SK-N-SH (cell line): ENCODE measurements around the gene CLEC18B. TPM values are rescaled to one million over a fixed set of nuclear protein-coding genes. Genes with fewer than 3 reads are reported as not detected.

Experiments
- CTCF ChIA-PET: fragments of 300-600, 350-600 bp; formaldehyde crosslinking; extraction: SDS; loops from one replicate; lab custom pipeline; 2021; lab: Yijun Ruan, JAX
- POLR2A ChIA-PET: fragments of 350-600 bp; sonication (Branson Sonifier 250); formaldehyde crosslinking; extraction: SDS; loops from one replicate; lab custom pipeline; 2020; ENCODE audit warnings: antibody characterized with exemption, inconsistent platforms; lab: Yijun Ruan, JAX
- DNase-seq: peaks from one replicate; pipeline ENCODE4 v3.0.0; 2012
- H2AFZ ChIP-seq: fragments of 200-600 bp; sonication (generic); 2 replicates; pipeline ENCODE4 v1.8.1; 2016; ENCODE audit warnings: antibody characterized with exemption, mild to moderate bottlenecking, low read depth
- H3F3A ChIP-seq: fragments of 200-600 bp; sonication (generic); replicated peaks from 2 replicates; pipeline ENCODE3; 2016; ENCODE audit warnings: antibody characterized with exemption, mild to moderate bottlenecking; ENCODE audit not compliant: insufficient read depth
- H3K27ac ChIP-seq, 2 experiments: fragments of 200-500 bp in 1 of 2; fragments of 200-600 bp in 1 of 2; sonication (Bioruptor generic) in 1 of 2; sonication (generic), shearing (Covaris generic) in 1 of 2; 2 replicates each; pipeline versions ENCODE4 v1.5.1 to v1.6.1; 2014 to 2016; ENCODE audit warnings: low read depth in 2 of 2, inconsistent platforms in 1 of 2, low read length in 1 of 2, mild to moderate bottlenecking in 1 of 2, mixed read lengths in 1 of 2
- H3K27me3 ChIP-seq: fragments of 200-600 bp; sonication (generic), shearing (Covaris generic); 2 replicates; pipeline ENCODE4 v1.6.1; 2016; ENCODE audit warnings: mixed run types; ENCODE audit not compliant: insufficient read depth
- H3K36me3 ChIP-seq, 2 experiments: fragments of 200-500 bp in 1 of 2; fragments of 200-600 bp in 1 of 2; sonication (Bioruptor generic) in 1 of 2; sonication (generic) in 1 of 2; replicated peaks in 1 of 2; 2 replicates each; pipeline versions ENCODE3 to v1.5.1; 2014 to 2016; ENCODE audit warnings: low read length in 1 of 2, mild to moderate bottlenecking in 1 of 2; ENCODE audit not compliant: insufficient read depth in 2 of 2, control insufficient read depth in 1 of 2
- H3K4me1 ChIP-seq, 2 experiments: fragments of 200-500 bp in 1 of 2; fragments of 200-600 bp in 1 of 2; sonication (Bioruptor generic) in 1 of 2; sonication (generic), shearing (Covaris generic) in 1 of 2; 2 replicates each; pipeline versions ENCODE4 v1.5.1 to v1.6.1; 2014 to 2016; ENCODE audit warnings: low read depth in 1 of 2, low read length in 1 of 2, mixed run types in 1 of 2; ENCODE audit not compliant: insufficient read depth in 2 of 2, control insufficient read depth in 1 of 2
- H3K4me2 ChIP-seq: fragments of 200-600 bp; sonication (generic), shearing (Covaris generic); 2 replicates; pipeline ENCODE4 v1.6.1; 2017; ENCODE audit warnings: mixed run types
- H3K4me3 ChIP-seq, 2 experiments: fragments of 200-500 bp in 1 of 2; fragments of 200-600 bp in 1 of 2; sonication (Bioruptor generic) in 1 of 2; sonication (generic), shearing (Covaris generic) in 1 of 2; 2 replicates each; pipeline versions ENCODE4 v1.5.1 to v1.8.1; 2014 to 2016; ENCODE audit warnings: low read depth in 2 of 2, inconsistent platforms in 1 of 2, low read length in 1 of 2, mild to moderate bottlenecking in 1 of 2, mixed read lengths in 1 of 2, moderate library complexity in 1 of 2
- H3K79me2 ChIP-seq: fragments of 200-600 bp; sonication (generic); 2 replicates; pipeline ENCODE4 v1.8.1; 2017; ENCODE audit warnings: mild to moderate bottlenecking; ENCODE audit not compliant: insufficient read depth
- H3K9ac ChIP-seq: fragments of 200-600 bp; sonication (generic); 2 replicates; pipeline ENCODE4 v1.6.1; 2017; ENCODE audit warnings: mixed run types
- H3K9me2 ChIP-seq: fragments of 200-600 bp; sonication (generic); 2 replicates; pipeline ENCODE4 v1.6.1; 2017; ENCODE audit warnings: mixed run types
- H3K9me3 ChIP-seq: fragments of 200-600 bp; sonication (generic); 2 replicates; pipeline ENCODE4 v1.6.1; 2017; ENCODE audit warnings: mixed run types, mild to moderate bottlenecking, moderate library complexity
- H4K20me1 ChIP-seq: fragments of 200-600 bp; sonication (generic); 2 replicates; pipeline ENCODE4 v1.6.1; 2017; ENCODE audit warnings: mild to moderate bottlenecking, mixed run types; ENCODE audit not compliant: insufficient read depth
- CHD2 ChIP-seq: fragments of 150-350 bp; IDR thresholded peaks from 2 replicates; pipeline ENCODE4 v1.6.1; 2018; ENCODE audit warnings: low read length; ENCODE audit not compliant: partially characterized antibody
- ELF1 ChIP-seq: IDR thresholded peaks from 2 replicates; pipeline ENCODE4 v1.4.0; 2012
- EP300 ChIP-seq, 2 experiments: IDR thresholded peaks; 2 replicates each; pipeline versions ENCODE4 v1.4.0 to v1.6.1; 2012; ENCODE audit warnings: borderline replicate concordance in 1 of 2, low read depth in 1 of 2, low read length in 1 of 2
- FOSL2 ChIP-seq: IDR thresholded peaks from 2 replicates; pipeline ENCODE4 v1.4.0; 2012; ENCODE audit warnings: low read depth, mild to moderate bottlenecking, moderate library complexity, borderline replicate concordance
- FOXM1 ChIP-seq: IDR thresholded peaks from 2 replicates; pipeline ENCODE4 v1.4.0; 2012; ENCODE audit warnings: low read depth, mild to moderate bottlenecking
- GABPA ChIP-seq: IDR thresholded peaks from 2 replicates; pipeline ENCODE4 v1.4.0; 2012; ENCODE audit warnings: low read depth, mild to moderate bottlenecking
- GATA2 ChIP-seq: sonication (generic); formaldehyde crosslinking; IDR thresholded peaks from 2 replicates; pipeline ENCODE4 v1.5.0; 2020; ENCODE audit warnings: mild to moderate bottlenecking, missing genetic modification reagents
- JUND ChIP-seq: IDR thresholded peaks from 2 replicates; pipeline ENCODE4 v1.4.0; 2012
- NFIC ChIP-seq: IDR thresholded peaks from 2 replicates; pipeline ENCODE4 v1.4.0; 2012; ENCODE audit warnings: borderline replicate concordance
- RFX5 ChIP-seq: IDR thresholded peaks from 2 replicates; pipeline ENCODE4 v1.6.1; 2012; ENCODE audit warnings: mild to moderate bottlenecking, improper control_type of control experiment, low read length
- RXRA ChIP-seq: IDR thresholded peaks from 2 replicates; pipeline ENCODE4 v1.4.0; 2012; ENCODE audit warnings: low read depth, mild to moderate bottlenecking, borderline replicate concordance
- SMC3 ChIP-seq: IDR thresholded peaks from 2 replicates; pipeline ENCODE4 v1.6.1; 2012; ENCODE audit warnings: low read depth, low read length, improper control_type of control experiment
- TCF12 ChIP-seq: IDR thresholded peaks from 2 replicates; pipeline ENCODE4 v1.4.0; 2012
- TEAD4 ChIP-seq: IDR thresholded peaks from 2 replicates; pipeline ENCODE4 v1.4.0; 2012; ENCODE audit warnings: mild to moderate bottlenecking, borderline replicate concordance; ENCODE audit not compliant: insufficient read depth
- WGBS: methylation state at CpG from one replicate; pipeline ENCODE4 v1.1.6; 2017; ENCODE audit warnings: low lambda C conversion rate; 5-methylcytosine and 5-hydroxymethylcytosine counted together
- polyA plus RNA-seq, 3 experiments: library from polyadenylated mRNA; depleted of rRNA; stranded (reverse); fragments of >200 nt; gene quantifications; 2 replicates each; pipeline ENCODE4 v1.2.3, GENCODE V29; 2012
- TF ChIP-seq, protein P1 (sequence below): IDR thresholded peaks from 2 replicates; pipeline ENCODE4 v1.4.0; 2012; ENCODE audit warnings: low read depth
- TF ChIP-seq, protein P2 (sequence below): fragments of 150-350 bp; IDR thresholded peaks from 2 replicates; pipeline ENCODE4 v1.6.1; 2017; ENCODE audit warnings: antibody characterized with exemption, low read length, low read depth, borderline replicate concordance
- TF ChIP-seq, protein P3 (sequence below): fragments of 150-350 bp; IDR thresholded peaks from 2 replicates; pipeline ENCODE4 v1.6.1; 2016; ENCODE audit warnings: mild to moderate bottlenecking, low read depth, low read length
- TF ChIP-seq, protein P4 (sequence below): IDR thresholded peaks from 2 replicates; pipeline ENCODE4 v1.4.0; 2012; ENCODE audit warnings: low read depth, borderline replicate concordance

Gene CLEC18B
- polyA plus RNA-seq, 1 of the 3 experiments (the other 2 are of a cell fraction), result 0.10 TPM

DNA sequence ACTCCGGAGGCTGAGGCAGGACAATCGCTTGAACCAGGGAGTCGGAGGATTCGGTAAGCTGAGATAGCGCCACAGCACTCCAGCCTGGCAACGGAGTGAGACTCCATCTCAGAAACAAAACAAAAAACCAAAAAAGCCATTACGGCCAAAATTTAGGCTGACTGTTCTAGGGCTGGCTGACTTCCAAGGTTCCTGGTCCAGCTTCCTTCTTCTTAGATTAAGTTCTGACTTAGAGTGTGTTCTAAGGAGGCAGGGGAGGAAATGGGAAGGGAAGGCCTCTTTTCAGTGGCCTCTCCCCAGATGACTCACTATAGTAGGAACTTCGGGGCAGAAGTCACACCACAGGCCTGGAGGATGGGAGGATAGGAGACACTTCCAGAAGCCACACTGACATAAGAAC is 27.7 kb upstream of the CLEC18B start:
- peak in 1 of 2 experiments; percentile 41; a peak in 1 of 4 replicates for TF ChIP-seq EP300 (IDR thresholded peaks at IDR 0.05; ENCODE audit: borderline replicate concordance in 1 of 2, low read depth in 1 of 2, low read length in 1 of 2)
- TF ChIP-seq NFIC, result peak; percentile 66
- peak; percentile 78 for TF ChIP-seq FOSL2
- TF ChIP-seq, protein P1, sequence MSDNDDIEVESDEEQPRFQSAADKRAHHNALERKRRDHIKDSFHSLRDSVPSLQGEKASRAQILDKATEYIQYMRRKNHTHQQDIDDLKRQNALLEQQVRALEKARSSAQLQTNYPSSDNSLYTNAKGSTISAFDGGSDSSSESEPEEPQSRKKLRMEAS, result peak; percentile 65; the same call in 1 of the 2 replicates
- TF ChIP-seq GABPA, result 0 out of 2 replicates have a peak, but pooled peaks have one; percentile 33
- TF ChIP-seq JUND, result peak; percentile 72
- peak; percentile 25; the same call in 1 of the 2 replicates for TF ChIP-seq ELF1
- no peak for TF ChIP-seq CHD2
- 0 out of 2 replicates have a peak, but pooled peaks have one; percentile 18 for TF ChIP-seq RXRA
- TF ChIP-seq, protein P2, sequence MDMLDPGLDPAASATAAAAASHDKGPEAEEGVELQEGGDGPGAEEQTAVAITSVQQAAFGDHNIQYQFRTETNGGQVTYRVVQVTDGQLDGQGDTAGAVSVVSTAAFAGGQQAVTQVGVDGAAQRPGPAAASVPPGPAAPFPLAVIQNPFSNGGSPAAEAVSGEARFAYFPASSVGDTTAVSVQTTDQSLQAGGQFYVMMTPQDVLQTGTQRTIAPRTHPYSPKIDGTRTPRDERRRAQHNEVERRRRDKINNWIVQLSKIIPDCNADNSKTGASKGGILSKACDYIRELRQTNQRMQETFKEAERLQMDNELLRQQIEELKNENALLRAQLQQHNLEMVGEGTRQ, result no peak
- TF ChIP-seq FOXM1, result no peak
- TF ChIP-seq SMC3, result no peak
- peak; percentile 48 for TF ChIP-seq TCF12
- TF ChIP-seq, protein P3, sequence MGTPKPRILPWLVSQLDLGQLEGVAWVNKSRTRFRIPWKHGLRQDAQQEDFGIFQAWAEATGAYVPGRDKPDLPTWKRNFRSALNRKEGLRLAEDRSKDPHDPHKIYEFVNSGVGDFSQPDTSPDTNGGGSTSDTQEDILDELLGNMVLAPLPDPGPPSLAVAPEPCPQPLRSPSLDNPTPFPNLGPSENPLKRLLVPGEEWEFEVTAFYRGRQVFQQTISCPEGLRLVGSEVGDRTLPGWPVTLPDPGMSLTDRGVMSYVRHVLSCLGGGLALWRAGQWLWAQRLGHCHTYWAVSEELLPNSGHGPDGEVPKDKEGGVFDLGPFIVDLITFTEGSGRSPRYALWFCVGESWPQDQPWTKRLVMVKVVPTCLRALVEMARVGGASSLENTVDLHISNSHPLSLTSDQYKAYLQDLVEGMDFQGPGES, result no peak
- TF ChIP-seq, protein P4, sequence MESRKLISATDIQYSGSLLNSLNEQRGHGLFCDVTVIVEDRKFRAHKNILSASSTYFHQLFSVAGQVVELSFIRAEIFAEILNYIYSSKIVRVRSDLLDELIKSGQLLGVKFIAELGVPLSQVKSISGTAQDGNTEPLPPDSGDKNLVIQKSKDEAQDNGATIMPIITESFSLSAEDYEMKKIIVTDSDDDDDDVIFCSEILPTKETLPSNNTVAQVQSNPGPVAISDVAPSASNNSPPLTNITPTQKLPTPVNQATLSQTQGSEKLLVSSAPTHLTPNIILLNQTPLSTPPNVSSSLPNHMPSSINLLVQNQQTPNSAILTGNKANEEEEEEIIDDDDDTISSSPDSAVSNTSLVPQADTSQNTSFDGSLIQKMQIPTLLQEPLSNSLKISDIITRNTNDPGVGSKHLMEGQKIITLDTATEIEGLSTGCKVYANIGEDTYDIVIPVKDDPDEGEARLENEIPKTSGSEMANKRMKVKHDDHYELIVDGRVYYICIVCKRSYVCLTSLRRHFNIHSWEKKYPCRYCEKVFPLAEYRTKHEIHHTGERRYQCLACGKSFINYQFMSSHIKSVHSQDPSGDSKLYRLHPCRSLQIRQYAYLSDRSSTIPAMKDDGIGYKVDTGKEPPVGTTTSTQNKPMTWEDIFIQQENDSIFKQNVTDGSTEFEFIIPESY, result peak; percentile 39; the same call in 1 of the 2 replicates
- no peak for TF ChIP-seq GATA2 (CRISPR knock-in tag)
- no peak for TF ChIP-seq RFX5
- TF ChIP-seq TEAD4, result 0 out of 2 replicates have a peak, but pooled peaks have one; percentile 39
- POLR2A ChIA-PET, result no interaction called here
- Histone ChIP-seq H3K79me2 (no peaks in the 10 kb centered on the region; the same call in 1 of the 2 replicates), H3K9me2 (no peaks in the 10 kb centered on the region), H3K36me3 (peaks cover 26 to 27% of the 10 kb centered on the region in 2 experiments), H3K9me3 (no peaks in the 10 kb centered on the region), H3K4me2 (peak overlapping the region; percentile 36), H2AFZ (0 out of 2 replicates have a peak overlapping the region, but pooled peaks have one; percentile 37), H3K27me3 (no peaks in the 10 kb centered on the region), H3K9ac (no peak overlapping the region; the same call in 1 of the 2 replicates), H4K20me1 (no peaks in the 10 kb centered on the region), H3K4me3 (no peak overlapping the region), H3F3A (peaks cover 31% of the 10 kb centered on the region), H3K27ac (peak overlapping the region in 1 of 2 experiments; percentile 84; a peak in 2 of 4 replicates), H3K4me1 (peaks cover 0 to 11% of the 10 kb centered on the region in 2 experiments; a peak in 2 of 4 replicates)
- DNase-seq, result no peak
- 75% methylated on average over 8 of the region's 8 CpGs for WGBS
- CTCF ChIA-PET, result interaction anchor here (1.1 kb wide), 1 partner anchor 17 kb away, joined by 3 read pairs; no protein-coding TSS in a partner anchor
